Measurements from ENCODE around the gene ASAP2. TPM values are rescaled to one million over a fixed set of nuclear protein-coding genes. Genes with fewer than 3 reads are reported as not detected.

The ASAP2 gene
- total RNA-seq, 1 experiment from 2014 or later, result 12.6 TPM

GRCh38 chr2:9415516-9416169 lies 209.0 kb downstream of the ASAP2 start:
- WGBS (ENCODE audit: extremely low coverage, insufficient read length, low lambda C conversion rate), result no CpG with 5 or more reads among the region's 16 CpGs
- no peak overlapping the region for H3K27ac ChIP-seq (ENCODE audit: insufficient read length, low read depth, low read length)
- no peak overlapping the region for H3K27ac Mint-ChIP-seq

More at GRCh38 chr2:9415516-9416169, 209.0 kb downstream of the ASAP2 start:
- H3K14ac ChIP-seq (ENCODE audit: insufficient read depth, low read length), result no peak overlapping the region
- H4K91ac ChIP-seq (ENCODE audit: insufficient read length, low read depth, low read length), result no peak overlapping the region
- H3K79me2 ChIP-seq (ENCODE audit: insufficient read depth, low read length), result no peaks in the 10 kb centered on the region
- Mint-ChIP-seq H3K4me1 (no peaks in the 10 kb centered on the region), H3K36me3 (ENCODE audit: insufficient read depth in 1 of 3, low read depth in 3 of 3) (peaks cover 0 to 14% (median 6%) of the 10 kb centered on the region in 3 experiments; a peak in 6 of 7 replicates), H3K4me3 (no peak overlapping the region), H3K27me3 (ENCODE audit: low read depth) (no peaks in the 10 kb centered on the region), H3K9me3 (no peaks in the 10 kb centered on the region)
- no peaks in the 10 kb centered on the region for H3K9me3 ChIP-seq (ENCODE audit: control insufficient read depth, low read depth, low read length)
- H3K23me2 ChIP-seq (ENCODE audit: insufficient read length, low read depth, low read length, poor library complexity, severe bottlenecking), result no peaks in the 10 kb centered on the region
- H2BK120ac ChIP-seq (ENCODE audit: low read depth, low read length, poor library complexity, severe bottlenecking), result no peak overlapping the region
- H3K18ac ChIP-seq (ENCODE audit: insufficient read length, low read depth, low read length), result no peak overlapping the region
- no peak for DNase-seq
- no peak overlapping the region for H2BK20ac ChIP-seq (ENCODE audit: low read depth, low read length, poor library complexity, severe bottlenecking)
- H2AFZ ChIP-seq (ENCODE audit: low read length), result no peak overlapping the region
- no peaks in the 10 kb centered on the region for H3K79me1 ChIP-seq (ENCODE audit: insufficient read depth, low read depth, low read length, poor library complexity, severe bottlenecking)
- no peak overlapping the region for H4K8ac ChIP-seq (replicated peaks; ENCODE audit: insufficient read length, low read depth, low read length)
- no peak overlapping the region for H3K9ac ChIP-seq (ENCODE audit: extremely low read depth, insufficient read length, low read length)
- H3K56ac ChIP-seq (ENCODE audit: insufficient read length, low read depth, low read length), result no peak overlapping the region
- H3K4me1 ChIP-seq (ENCODE audit: insufficient read depth, low read length), result no peaks in the 10 kb centered on the region
- no peak overlapping the region for H4K5ac ChIP-seq (ENCODE audit: insufficient read length, low read depth, low read length)
- TF ChIP-seq CTCF (conservative IDR thresholded peaks at IDR 0.05), result no peak
- no peak overlapping the region for H2AK5ac ChIP-seq (ENCODE audit: insufficient read length, low read length)
- no peak overlapping the region for H2BK5ac ChIP-seq (ENCODE audit: insufficient read length, low read length)
- H4K20me1 ChIP-seq (ENCODE audit: control insufficient read depth, insufficient read depth, insufficient read length), result no peaks in the 10 kb centered on the region
- no peak overlapping the region for H3K23ac ChIP-seq (ENCODE audit: insufficient read length, low read depth, low read length)
- no peak overlapping the region for H2BK12ac ChIP-seq (ENCODE audit: insufficient read length, low read depth, low read length)
- H2BK15ac ChIP-seq (ENCODE audit: low read depth, low read length), result no peak overlapping the region
- H3K4ac ChIP-seq (ENCODE audit: low read depth, low read length), result no peak overlapping the region
- no peaks in the 10 kb centered on the region for H3K27me3 ChIP-seq (ENCODE audit: insufficient read depth, low read length)
- H3T11ph ChIP-seq (ENCODE audit: low read length), result no peak overlapping the region
- no peak overlapping the region for H3K4me2 ChIP-seq (ENCODE audit: insufficient read depth, insufficient read length, low read length)

All from H9 (cell line).